CD4-positive, alpha-beta T cell (primary cell): ENCODE measurements around the gene ARID1A. TPM values are rescaled to one million over a fixed set of nuclear protein-coding genes. Genes with fewer than 3 reads are reported as not detected.
A peak's percentile ranks its signal among the peaks of the same experiment; 100 is the strongest.

ENCODE experiments used
- ATAC-seq: fragments of 200-7000 bp; cut with Tn5 transposase; one replicate; pipeline ENCODE4 v1.10.0; 2022; ENCODE audit warnings: mild to moderate bottlenecking; ENCODE audit not compliant: poor library complexity
- CTCF ChIA-PET: fragments of 350-600 bp; sonication (Branson Sonifier 250); formaldehyde crosslinking; loops from one replicate; lab custom pipeline; 2021; ENCODE audit warnings: antibody characterized with exemption, inconsistent platforms; lab: Charles Lee
- POLR2A ChIA-PET: fragments of 350-600 bp; sonication (Branson Sonifier 250); formaldehyde crosslinking; loops from one replicate; lab custom pipeline; 2021; ENCODE audit warnings: antibody characterized with exemption, inconsistent platforms; lab: Charles Lee
- DNase-seq, 14 experiments: peaks; one replicate each; pipeline ENCODE4 v3.0.0-alpha.2; 2013 to 2020; ENCODE audit warnings: mixed read lengths in 2 of 14
- H3K27ac ChIP-seq, 2 donors: one replicate each; pipeline versions ENCODE4 v1.5.1 to v1.7.0; 2013; ENCODE audit warnings: low read length in 2 of 2, low read depth in 1 of 2, mild to moderate bottlenecking in 1 of 2
- H3K27me3 ChIP-seq, 2 experiments: 1 replicate in 1 of 2; 2 replicates in 1 of 2; pipeline versions ENCODE4 v1.6.1 to v1.7.0; 2013; ENCODE audit warnings: low read length in 2 of 2, control low read depth in 1 of 2, mild to moderate bottlenecking in 1 of 2, moderate library complexity in 1 of 2; ENCODE audit not compliant: insufficient read depth in 2 of 2, control insufficient read depth in 1 of 2
- H3K36me3 ChIP-seq: one replicate; pipeline ENCODE4 v1.6.1; 2013; ENCODE audit warnings: low read length, control low read depth; ENCODE audit not compliant: insufficient read depth
- H3K4me1 ChIP-seq: one replicate; pipeline ENCODE4 v1.6.1; 2013; ENCODE audit warnings: low read length, control low read depth; ENCODE audit not compliant: insufficient read depth
- H3K4me3 ChIP-seq: one replicate; pipeline ENCODE4 v1.5.1; 2013; ENCODE audit warnings: mild to moderate bottlenecking, low read length, moderate library complexity
- H3K9me3 ChIP-seq, 2 experiments: 1 replicate in 1 of 2; 2 replicates in 1 of 2; pipeline versions ENCODE4 v1.6.1 to v1.7.0; 2013; ENCODE audit warnings: low read length in 2 of 2, mild to moderate bottlenecking in 2 of 2, control low read depth in 1 of 2, moderate library complexity in 1 of 2; ENCODE audit not compliant: control insufficient read depth in 1 of 2, insufficient read depth in 1 of 2
- H3K27ac Mint-ChIP-seq: one replicate; pipeline ENCODE4 v1.8.0; 2020; ENCODE audit warnings: mixed read lengths
- H3K27me3 Mint-ChIP-seq: one replicate; pipeline ENCODE4 v1.8.0; 2021; ENCODE audit warnings: mixed read lengths
- H3K36me3 Mint-ChIP-seq: one replicate; pipeline ENCODE4 v1.8.0; 2021; ENCODE audit warnings: low read depth, mixed read lengths
- H3K4me1 Mint-ChIP-seq: one replicate; pipeline ENCODE4 v1.8.0; 2021; ENCODE audit warnings: low read depth, mixed read lengths
- H3K4me3 Mint-ChIP-seq: one replicate; pipeline ENCODE4 v1.8.0; 2020; ENCODE audit warnings: mild to moderate bottlenecking, mixed read lengths
- H3K9me3 Mint-ChIP-seq: one replicate; pipeline ENCODE4 v1.8.0; 2020; ENCODE audit warnings: mixed read lengths
- intact Hi-C, 2 experiments: fragments of 100-400 bp; cut with DNase I in 1 of 2; cut with micrococcal nuclease in 1 of 2; formaldehyde crosslinking; loops; one replicate each; pipeline versions ENCODE4 v1.15.1 to v1.9.0; 2023 to 2025; cut with DNase I, micrococcal nuclease
- total RNA-seq, 174 experiments: library from RNA in 2 of 174; stranded (reverse) in 2 of 174; gene quantifications; one replicate each; pipeline ENCODE4 v1.2.3 and lab custom pipeline; 2021 to 2026
- TF ChIP-seq, protein P1 (sequence below): fragments of 200-600 bp; IDR thresholded peaks from one replicate; pipeline ENCODE4 v1.8.0; 2022; ENCODE audit warnings: antibody characterized with exemption, mild to moderate bottlenecking

ARID1A gene
- total RNA-seq, 2 experiments from 2014 or later, result 102 to 103 TPM

DNA sequence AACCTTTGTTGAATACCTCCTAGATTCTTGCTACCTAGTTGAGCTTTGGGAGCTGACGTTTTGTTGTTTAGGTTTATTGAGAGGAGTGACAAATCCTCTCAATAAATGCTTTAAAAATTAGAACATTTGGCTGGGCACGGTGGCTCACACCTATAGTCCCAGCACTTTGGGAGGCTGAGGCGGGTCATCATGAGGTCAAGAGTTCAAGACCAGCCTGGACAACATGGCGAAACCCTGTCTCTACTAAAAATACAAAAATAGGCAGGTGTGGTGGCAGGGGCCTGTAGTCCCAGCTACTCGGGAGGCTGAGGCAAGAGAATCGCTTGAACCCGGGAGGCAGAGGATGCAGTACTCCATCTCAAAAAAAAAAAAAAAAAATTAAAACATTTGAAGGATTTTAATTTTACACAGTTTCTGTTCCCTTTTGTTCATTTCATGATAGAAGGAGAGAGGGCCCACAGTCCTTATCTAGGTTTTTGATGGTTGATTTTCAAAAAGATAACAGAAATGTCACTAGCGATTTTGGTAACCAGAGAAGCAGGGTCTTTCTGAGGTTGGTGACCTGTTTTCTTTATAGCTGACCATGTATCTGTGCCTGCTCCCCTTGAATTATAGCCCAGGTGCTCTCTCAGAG, 47.7 kb downstream of the ARID1A start:
- no peaks in the 10 kb centered on the region for H3K9me3 Mint-ChIP-seq
- H3K4me1 Mint-ChIP-seq, result peaks cover 89% of the 10 kb centered on the region
- no peak for ATAC-seq

GRCh38 chr1:26744075-26744959, 48.5 kb downstream of the ARID1A start:
- peak overlapping the region; percentile 87 for H3K27ac Mint-ChIP-seq
- peak; percentile 94 for ATAC-seq
- no peaks in the 10 kb centered on the region for H3K9me3 Mint-ChIP-seq
- ChIA-PET POLR2A (interaction anchor here (0.7 to 11.0 kb wide), 11 partner anchors 10 to 156 kb away, joined by 3 to 202 read pairs (median 4); partner anchors contain the start of genes ARID1A, GPATCH3 and PIGV), CTCF (interaction anchor here (0.6 to 2.2 kb wide), 11 partner anchors 12 to 142 kb away, joined by 3 to 8 read pairs (median 4); partner anchors contain the start of gene PIGV)
- H3K4me3 ChIP-seq, result peak overlapping the region; percentile 27
- TF ChIP-seq, protein P1, sequence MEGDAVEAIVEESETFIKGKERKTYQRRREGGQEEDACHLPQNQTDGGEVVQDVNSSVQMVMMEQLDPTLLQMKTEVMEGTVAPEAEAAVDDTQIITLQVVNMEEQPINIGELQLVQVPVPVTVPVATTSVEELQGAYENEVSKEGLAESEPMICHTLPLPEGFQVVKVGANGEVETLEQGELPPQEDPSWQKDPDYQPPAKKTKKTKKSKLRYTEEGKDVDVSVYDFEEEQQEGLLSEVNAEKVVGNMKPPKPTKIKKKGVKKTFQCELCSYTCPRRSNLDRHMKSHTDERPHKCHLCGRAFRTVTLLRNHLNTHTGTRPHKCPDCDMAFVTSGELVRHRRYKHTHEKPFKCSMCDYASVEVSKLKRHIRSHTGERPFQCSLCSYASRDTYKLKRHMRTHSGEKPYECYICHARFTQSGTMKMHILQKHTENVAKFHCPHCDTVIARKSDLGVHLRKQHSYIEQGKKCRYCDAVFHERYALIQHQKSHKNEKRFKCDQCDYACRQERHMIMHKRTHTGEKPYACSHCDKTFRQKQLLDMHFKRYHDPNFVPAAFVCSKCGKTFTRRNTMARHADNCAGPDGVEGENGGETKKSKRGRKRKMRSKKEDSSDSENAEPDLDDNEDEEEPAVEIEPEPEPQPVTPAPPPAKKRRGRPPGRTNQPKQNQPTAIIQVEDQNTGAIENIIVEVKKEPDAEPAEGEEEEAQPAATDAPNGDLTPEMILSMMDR, result no peak
- peaks cover 88% of the 10 kb centered on the region for H3K4me1 ChIP-seq
- peak; percentile 53 to 96 (median 70) for DNase-seq
- no peaks in the 10 kb centered on the region for H3K9me3 ChIP-seq
- H3K36me3 Mint-ChIP-seq, result peaks cover 78% of the 10 kb centered on the region
- peak overlapping the region; percentile 72 to 80 for H3K27ac ChIP-seq
- peaks cover 56% of the 10 kb centered on the region for H3K36me3 ChIP-seq
- H3K27me3 ChIP-seq, result no peaks in the 10 kb centered on the region
- intact Hi-C loops, result loop anchor here (2.0 kb wide), 4 partner anchors 42 to 52 kb away; partner anchors contain the start of genes ARID1A (in 1 of the 2) and PIGV (in 1 of the 2)
- peak overlapping the region; percentile 57 for H3K4me3 Mint-ChIP-seq
- H3K27me3 Mint-ChIP-seq, result no peaks in the 10 kb centered on the region
- peaks cover 89% of the 10 kb centered on the region for H3K4me1 Mint-ChIP-seq

More for the DNA sequence above, 47.7 kb downstream of the ARID1A start:
- TF ChIP-seq, protein P1, result no peak
- Histone ChIP-seq H3K4me3 (peak overlapping the region; percentile 27), H3K4me1 (peaks cover 91% of the 10 kb centered on the region), H3K27me3 (no peaks in the 10 kb centered on the region), H3K27ac (peak overlapping the region; percentile 72 to 80), H3K9me3 (no peaks in the 10 kb centered on the region), H3K36me3 (peaks cover 52% of the 10 kb centered on the region)
- intact Hi-C loops, result loop anchor here (2.0 kb wide), 4 partner anchors 43 to 51 kb away; partner anchors contain the start of genes ARID1A (in 1 of the 2) and PIGV (in 1 of the 2)
- Mint-ChIP-seq H3K27ac (peak overlapping the region; percentile 87), H3K36me3 (peaks cover 77% of the 10 kb centered on the region), H3K27me3 (no peaks in the 10 kb centered on the region), H3K4me3 (peak overlapping the region; percentile 57)
- ChIA-PET CTCF (interaction anchor here (0.8 to 2.2 kb wide), 9 partner anchors 11 to 142 kb away, joined by 3 to 8 read pairs (median 4); no protein-coding TSS in a partner anchor), POLR2A (interaction anchor here (0.6 to 11.0 kb wide), 13 partner anchors 11 to 157 kb away, joined by 3 to 202 read pairs (median 4); partner anchors contain the start of genes ARID1A, GPATCH3 and PIGV)
- DNase-seq, result no peak

GRCh38 chr1:26745191-26745590, 49.4 kb downstream of the ARID1A start:
- peak overlapping the region; percentile 87 for H3K27ac Mint-ChIP-seq
- CTCF ChIA-PET, result interaction anchor here (0.9 to 2.1 kb wide), 5 partner anchors 14 to 143 kb away, joined by 3 to 8 read pairs (median 5); no protein-coding TSS in a partner anchor
- peaks cover 89% of the 10 kb centered on the region for H3K4me1 Mint-ChIP-seq
- Histone ChIP-seq H3K4me3 (no peak overlapping the region), H3K27me3 (no peaks in the 10 kb centered on the region), H3K27ac (peak overlapping the region; percentile 72 to 80), H3K9me3 (no peaks in the 10 kb centered on the region), H3K4me1 (peaks cover 87% of the 10 kb centered on the region), H3K36me3 (peaks cover 65% of the 10 kb centered on the region)
- intact Hi-C loops, result loop anchor here (2.0 kb wide), 4 partner anchors 42 to 52 kb away; partner anchors contain the start of genes ARID1A (in 1 of the 2) and PIGV (in 1 of the 2)
- no peaks in the 10 kb centered on the region for H3K27me3 Mint-ChIP-seq
- TF ChIP-seq, protein P1, result no peak
- H3K9me3 Mint-ChIP-seq, result no peaks in the 10 kb centered on the region
- POLR2A ChIA-PET, result interaction anchor here (2.0 to 11.0 kb wide), 5 partner anchors 16 to 155 kb away, joined by 5 to 202 read pairs (median 19); partner anchors contain the start of genes ARID1A, GPATCH3 and PIGV
- ATAC-seq (no peak), DNase-seq (no peak)
- peaks cover 79% of the 10 kb centered on the region for H3K36me3 Mint-ChIP-seq
- H3K4me3 Mint-ChIP-seq, result no peak overlapping the region
